GM19351 (cell line): ENCODE data around the gene SLIT3.

Source experiments
- ATAC-seq: cut with Tn5 transposase; IDR thresholded peaks from one replicate; pipeline ENCODE4 v1.9.1; 2021; ENCODE audit warnings: mild to moderate bottlenecking, moderate library complexity; ENCODE audit not compliant: unreplicated experiment

Gene SLIT3

DNA sequence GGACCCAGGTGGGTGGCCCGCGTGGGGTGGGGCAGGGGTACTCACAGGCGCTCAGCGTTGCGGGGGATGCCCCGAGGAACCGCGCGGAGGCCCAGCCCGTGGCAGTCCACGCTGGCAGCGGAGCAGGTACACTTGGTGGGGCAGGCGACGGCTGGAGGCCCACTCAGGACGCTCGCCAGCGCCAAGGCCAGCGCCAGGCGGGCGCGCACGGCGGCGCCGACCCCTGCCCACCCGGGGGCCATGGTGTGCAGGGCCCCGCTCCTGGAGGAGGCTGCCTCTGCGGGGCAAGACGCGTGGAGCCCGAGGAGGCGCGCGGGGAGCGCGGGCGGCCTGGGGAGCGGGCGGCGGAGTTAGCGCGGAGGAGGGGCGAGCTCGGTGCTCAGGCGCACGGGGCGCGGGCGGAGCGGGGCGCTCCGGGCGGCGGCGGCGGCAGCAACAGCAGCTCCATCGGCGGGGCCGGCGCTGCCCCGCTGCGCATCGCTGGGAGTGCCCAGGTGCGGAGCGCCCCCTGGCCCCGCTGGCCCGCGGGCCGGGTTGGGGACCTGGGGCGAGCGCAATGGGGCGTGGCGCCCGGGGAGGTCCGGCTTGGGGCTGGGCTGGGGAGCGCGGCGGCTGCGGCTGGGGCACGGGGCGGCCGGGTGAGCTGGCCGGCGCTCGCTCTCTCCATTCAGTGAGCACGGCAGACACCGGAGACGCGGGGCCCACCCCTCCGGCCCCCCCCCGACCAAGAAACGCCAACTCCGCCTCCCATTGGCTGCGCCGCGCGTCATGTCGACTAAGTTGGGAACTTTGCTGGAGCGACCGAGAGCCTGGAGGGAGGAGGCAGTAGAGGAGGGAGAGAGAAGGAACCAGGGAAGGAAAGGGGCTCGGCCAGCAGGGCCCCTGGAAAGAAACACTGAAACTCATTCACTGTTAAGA is at the start of gene SLIT3:
TSS of gene SLIT3 (minus strand) at position 672 of the 918 bp plus-strand sequence. CDS start at position 242, 430 bp downstream.
- ATAC-seq: no peak

DNA sequence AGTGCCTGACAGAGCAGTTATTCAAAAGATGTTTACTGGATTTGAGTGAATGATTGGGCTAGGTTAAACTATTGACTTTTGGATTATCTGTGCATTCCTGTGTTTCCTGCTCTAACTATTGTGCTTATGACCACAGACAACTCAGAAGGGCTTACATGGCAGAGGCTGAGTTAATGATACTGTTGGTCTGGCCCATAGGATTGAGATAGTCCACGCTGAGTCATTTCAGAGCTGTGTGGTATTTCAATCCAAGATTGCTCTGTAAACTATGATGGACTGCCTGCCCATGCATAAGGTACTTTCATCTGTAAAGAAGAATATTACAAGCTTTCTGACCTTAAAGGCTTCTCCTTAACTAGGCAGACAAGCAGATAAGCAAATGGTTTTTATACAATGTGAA is 49.1 kb upstream of the SLIT3 start:
- ATAC-seq: no peak

DNA sequence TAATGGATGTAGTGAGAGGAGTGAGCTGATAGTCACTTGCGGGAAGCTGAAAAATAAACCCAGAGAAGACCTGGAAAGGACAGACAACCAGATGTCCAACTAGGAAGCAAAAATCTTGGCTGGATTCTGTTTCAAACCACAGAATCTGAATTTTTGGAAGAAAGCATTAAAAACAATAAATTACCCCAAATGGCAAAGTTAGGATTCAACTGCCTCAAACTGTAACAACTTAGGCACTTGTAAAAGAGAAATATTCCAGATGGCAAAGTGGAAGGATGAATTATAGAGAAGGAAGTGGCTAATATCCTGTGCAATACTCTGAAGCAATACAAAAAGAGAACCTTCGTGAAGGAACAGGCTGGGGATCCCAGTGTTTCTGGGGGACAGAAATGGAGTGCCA is 46.8 kb upstream of the SLIT3 start:
- no peak for ATAC-seq

DNA sequence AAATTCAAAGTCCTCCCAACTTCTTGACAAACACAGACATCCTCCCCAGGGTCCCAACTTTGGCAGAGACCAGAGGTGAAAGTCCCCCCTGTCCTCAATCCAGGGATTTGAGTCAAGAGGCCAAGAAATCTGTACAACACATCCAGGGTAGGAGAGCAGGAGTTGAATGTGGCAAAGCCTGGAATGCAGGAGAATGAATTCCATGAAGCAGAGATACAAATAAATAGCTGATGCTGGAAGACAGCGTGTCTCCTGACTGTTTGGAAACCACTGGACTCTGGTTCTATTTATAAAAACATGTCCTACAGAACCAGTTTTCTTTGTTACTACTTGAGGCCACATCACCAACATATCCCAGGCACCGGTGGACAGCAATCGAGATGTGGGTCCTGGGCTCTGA is 43.7 kb upstream of the SLIT3 start:
- no peak for ATAC-seq

DNA sequence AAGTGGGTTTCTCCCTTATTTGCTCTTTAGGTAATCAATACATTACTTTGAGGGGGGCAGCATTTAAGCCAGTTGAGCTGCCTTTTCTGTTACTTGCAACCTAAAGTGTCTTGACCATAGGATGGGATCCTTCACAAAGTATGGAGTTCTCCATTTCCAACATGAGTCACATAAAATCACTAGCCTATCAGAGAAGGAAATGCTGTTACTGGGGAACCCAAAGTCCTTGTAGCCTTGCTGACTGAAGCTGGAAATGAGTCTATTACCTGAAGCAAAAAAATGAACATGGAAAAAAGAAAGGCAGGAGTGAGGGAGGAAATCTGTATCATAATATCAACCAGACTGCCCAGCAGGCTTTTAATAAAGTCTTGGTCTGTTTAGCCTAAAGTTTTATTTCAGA is 42.8 kb upstream of the SLIT3 start:
- no peak for ATAC-seq

- no peak for ATAC-seq
These were observed 40.6 kb upstream of the SLIT3 start for GRCh38 chr5:169341556-169341955.

- ATAC-seq: peak; percentile 50
These were observed 38.9 kb upstream of the SLIT3 start for GRCh38 chr5:169339869-169340268.

DNA sequence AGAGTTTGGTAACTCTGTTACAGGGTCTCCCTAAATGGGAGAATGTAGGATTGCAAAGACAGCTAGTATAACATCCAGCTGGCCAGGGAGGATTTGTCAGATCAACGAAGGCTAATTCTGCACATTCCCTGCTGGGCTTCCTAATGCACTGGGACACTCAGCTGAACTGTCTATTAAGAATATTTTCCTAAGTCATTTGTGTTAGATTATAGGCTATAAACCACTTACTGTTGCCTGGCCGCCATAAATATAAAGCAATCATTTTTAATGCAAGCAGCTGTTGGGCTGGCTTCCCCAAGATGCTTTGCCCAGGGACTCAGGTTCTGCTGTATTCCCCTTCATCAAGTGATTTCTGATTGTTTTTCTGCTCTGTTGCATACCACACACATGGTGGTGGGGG is 35.3 kb upstream of the SLIT3 start:
- no peak for ATAC-seq

DNA sequence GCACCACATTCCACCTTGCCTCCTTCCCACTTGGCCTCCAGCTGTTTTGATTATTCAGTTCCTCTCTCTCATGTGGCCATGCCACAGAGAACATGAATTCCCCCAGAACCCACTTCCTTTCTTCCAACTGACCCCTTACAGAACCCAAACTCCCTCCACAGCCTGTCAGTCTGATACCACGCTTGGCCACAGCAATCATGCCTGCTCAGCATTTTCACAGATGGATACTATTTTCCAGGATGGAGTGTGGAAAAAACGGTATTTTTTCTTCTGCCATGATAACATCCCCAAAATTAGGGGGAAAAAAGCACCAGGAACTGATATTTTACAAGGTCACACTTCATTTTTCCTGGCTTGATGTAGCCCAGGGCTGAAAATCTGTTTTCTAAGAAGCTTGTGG is 34.9 kb upstream of the SLIT3 start:
- no peak for ATAC-seq

GRCh38 chr5:169333518-169333917 is 32.6 kb upstream of the SLIT3 start:
- ATAC-seq: no peak

DNA sequence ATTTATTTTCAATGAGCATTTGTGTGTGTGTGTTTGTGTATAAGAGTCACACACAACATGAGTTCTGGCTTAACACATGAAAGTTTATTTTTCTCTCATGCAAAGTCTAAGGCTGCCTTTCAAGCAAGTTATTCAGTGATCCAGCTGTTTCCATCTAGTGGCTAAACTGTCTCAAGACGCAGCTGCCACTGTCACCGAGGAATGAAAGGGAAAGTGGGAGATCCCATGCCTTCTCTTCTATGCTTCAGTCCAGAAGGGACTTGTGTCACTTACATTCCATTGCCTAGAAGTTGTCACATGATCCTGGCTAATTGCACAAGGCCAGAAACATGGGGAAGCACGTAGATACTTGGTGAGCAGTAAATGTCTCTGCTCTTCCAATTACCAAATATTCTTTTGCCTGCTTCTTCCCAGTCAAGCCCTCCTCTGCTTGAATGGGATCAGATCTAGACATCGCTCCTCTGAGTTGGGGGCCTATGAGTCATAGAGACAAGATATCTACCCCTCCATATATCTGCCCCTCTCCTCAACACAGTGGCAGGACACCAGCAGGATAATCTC is 30.4 kb upstream of the SLIT3 start:
- ATAC-seq: no peak

- ATAC-seq: no peak
These were observed 27.5 kb upstream of the SLIT3 start for GRCh38 chr5:169328401-169328800.

- ATAC-seq: no peak
These were observed 24.3 kb upstream of the SLIT3 start for GRCh38 chr5:169325273-169325672.

- no peak for ATAC-seq
These were observed 17.6 kb upstream of the SLIT3 start for GRCh38 chr5:169318556-169318955.

DNA sequence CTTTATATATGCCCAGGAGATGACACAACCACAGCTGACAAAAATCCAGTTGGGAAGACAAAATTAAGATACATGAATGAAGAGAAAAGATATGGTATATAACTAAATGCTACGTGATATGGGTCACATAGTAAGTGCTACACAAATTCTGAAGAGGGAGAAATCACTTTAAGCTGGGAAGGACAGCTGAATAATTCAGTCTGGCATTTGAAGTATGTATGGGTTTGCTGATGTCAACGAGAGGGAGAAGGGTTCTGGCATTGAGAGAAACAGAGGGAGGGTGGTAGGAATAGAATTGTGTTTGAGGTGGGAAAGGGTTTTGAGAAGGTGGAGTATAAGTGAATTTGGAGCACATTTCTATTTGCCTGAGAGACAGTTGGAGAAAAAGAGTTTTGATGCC is 6.7 kb upstream of the SLIT3 start:
- no peak for ATAC-seq

GRCh38 chr5:169305366-169305765 is 4.4 kb upstream of the SLIT3 start:
- ATAC-seq: no peak

- no peak for ATAC-seq
These were observed 3.2 kb upstream of the SLIT3 start for GRCh38 chr5:169304175-169304574.

DNA sequence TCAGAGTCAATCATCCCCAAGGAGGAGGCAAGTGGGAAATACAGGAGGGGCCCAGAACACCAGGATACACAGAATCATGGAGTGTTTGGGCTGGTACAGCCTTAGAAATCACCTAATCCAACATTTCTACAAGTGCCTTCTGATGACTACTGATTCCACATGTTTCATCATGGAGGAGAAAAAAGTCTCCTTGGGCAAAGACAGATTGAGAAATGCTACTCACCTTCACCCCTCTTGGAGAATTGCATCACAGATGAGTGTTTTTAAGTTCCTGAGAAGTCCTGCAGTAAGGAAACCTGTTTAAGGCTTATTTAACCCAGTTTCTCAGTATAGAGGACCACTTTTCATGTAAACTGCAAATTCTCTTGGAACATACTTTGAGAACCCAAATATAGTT is 2.2 kb upstream of the SLIT3 start:
- ATAC-seq: no peak

- peak; percentile 88 for ATAC-seq
These were observed 1.7 kb upstream of the SLIT3 start for GRCh38 chr5:169302491-169303118.

- peak; percentile 8 for ATAC-seq
These were observed 1.0 kb upstream of the SLIT3 start for GRCh38 chr5:169301986-169302385.

- ATAC-seq: no peak
These were observed 521 bp upstream of the SLIT3 start for GRCh38 chr5:169301386-169301934.
